Memory B cell (primary cell): ENCODE results near the gene SYT12.

Source experiments
- ATAC-seq: fragments of 150-1000 bp; cut with Tn5 transposase; 2 replicates; pipeline ENCODE4 v1.10.0; 2021; ENCODE audit warnings: low read depth, mild to moderate bottlenecking, moderate library complexity
- DNase-seq, 2 donors: peaks; one replicate each; pipeline ENCODE4 v3.0.0; 2022; ENCODE audit warnings: low spot score in 2 of 2
- H3K27ac Mint-ChIP-seq: one replicate; pipeline ENCODE4 v1.8.0; 2022; ENCODE audit warnings: mild to moderate bottlenecking, moderate library complexity, mixed read lengths
- H3K27me3 Mint-ChIP-seq: one replicate; pipeline ENCODE4 v1.8.0; 2022; ENCODE audit warnings: mixed read lengths
- H3K36me3 Mint-ChIP-seq: one replicate; pipeline ENCODE4 v1.8.0; 2022; ENCODE audit warnings: mild to moderate bottlenecking, mixed read lengths
- H3K4me1 Mint-ChIP-seq: one replicate; pipeline ENCODE4 v1.8.0; 2022; ENCODE audit warnings: mixed read lengths
- H3K4me3 Mint-ChIP-seq: one replicate; pipeline ENCODE4 v1.8.0; 2022; ENCODE audit warnings: mild to moderate bottlenecking, moderate library complexity, mixed read lengths
- H3K9me3 Mint-ChIP-seq: one replicate; pipeline ENCODE4 v1.8.0; 2022; ENCODE audit warnings: mixed read lengths

SYT12 gene

GRCh38 chr11:67029146-67029545 is 6.2 kb downstream of the SYT12 start:
- H3K9me3 Mint-ChIP-seq, result no peaks in the 10 kb centered on the region
- H3K4me1 Mint-ChIP-seq, result peaks cover 54% of the 10 kb centered on the region
- ATAC-seq, result no peak
- no peak overlapping the region for H3K4me3 Mint-ChIP-seq
- peaks cover 24% of the 10 kb centered on the region for H3K27me3 Mint-ChIP-seq
- peaks cover 2% of the 10 kb centered on the region for H3K36me3 Mint-ChIP-seq
- no peak overlapping the region for H3K27ac Mint-ChIP-seq
- no peak for DNase-seq

DNA sequence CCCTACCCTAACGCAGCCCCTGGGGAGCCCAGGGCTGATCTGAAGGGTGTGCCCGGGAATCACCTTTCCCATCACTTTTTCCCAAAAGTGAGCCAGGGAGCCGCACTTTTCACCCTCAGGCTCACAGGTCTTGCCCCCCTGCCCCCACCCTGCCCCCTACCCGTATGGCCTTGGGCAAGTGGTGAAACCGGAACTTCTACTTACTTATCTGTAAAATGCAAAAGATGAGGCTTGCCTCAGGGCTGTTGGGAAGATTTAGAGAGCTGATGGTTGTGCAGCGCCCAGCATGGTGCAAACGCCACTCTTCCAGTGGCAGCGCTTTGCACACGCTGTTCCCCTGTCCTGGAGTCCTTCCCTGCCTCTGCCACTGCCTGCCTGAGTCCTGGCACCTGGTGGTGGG is 8.0 kb downstream of the SYT12 start:
- Mint-ChIP-seq H3K27ac (no peak overlapping the region), H3K9me3 (no peaks in the 10 kb centered on the region), H3K27me3 (peaks cover 24% of the 10 kb centered on the region), H3K4me3 (no peak overlapping the region), H3K36me3 (peaks cover 2% of the 10 kb centered on the region), H3K4me1 (peaks cover 41% of the 10 kb centered on the region)
- peak; percentile 16 for ATAC-seq
- DNase-seq, result no peak

GRCh38 chr11:67031791-67032561 is 9.0 kb downstream of the SYT12 start:
- Mint-ChIP-seq H3K27me3 (peaks cover 28% of the 10 kb centered on the region), H3K4me1 (peaks cover 39% of the 10 kb centered on the region), H3K4me3 (no peak overlapping the region), H3K36me3 (peaks cover 2% of the 10 kb centered on the region), H3K9me3 (no peaks in the 10 kb centered on the region), H3K27ac (no peak overlapping the region)
- DNase-seq, result no peak
- no peak for ATAC-seq

DNA sequence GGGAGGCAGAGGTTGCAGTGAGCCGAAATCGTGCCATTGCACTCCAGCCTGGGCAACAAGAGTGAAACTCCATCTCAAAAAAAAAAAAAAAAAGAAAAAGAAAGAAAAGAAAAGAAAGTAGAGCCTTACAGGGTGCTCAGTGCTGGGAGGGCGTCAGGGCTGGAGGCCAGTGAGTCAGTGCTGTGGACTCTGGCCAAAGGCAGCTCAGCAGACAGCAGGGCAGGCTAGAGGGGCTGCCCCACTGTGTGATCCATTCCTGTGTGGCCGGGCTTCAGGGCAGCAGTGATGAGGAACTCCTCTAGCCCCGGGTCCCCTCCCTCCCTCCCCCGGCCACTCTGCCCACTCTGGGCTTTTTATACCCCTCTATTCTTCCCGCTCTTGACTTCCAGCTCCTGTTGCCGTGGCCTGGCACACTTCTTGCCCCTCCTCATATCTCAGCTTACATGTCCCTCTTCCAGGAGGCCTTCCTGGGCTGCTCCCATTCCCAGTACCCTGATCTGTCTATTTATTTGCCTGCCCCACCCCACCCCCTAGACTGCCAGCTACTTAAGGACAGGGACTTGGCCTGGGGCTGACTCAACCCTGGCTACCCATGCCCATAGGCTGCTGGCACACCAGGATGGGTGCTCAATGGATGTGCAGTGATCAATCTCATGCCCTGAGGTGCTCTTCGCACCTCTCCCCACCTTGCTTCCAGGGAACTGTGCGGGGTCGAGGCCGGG is 10.1 kb downstream of the SYT12 start:
- Mint-ChIP-seq H3K36me3 (peaks cover 2% of the 10 kb centered on the region), H3K4me3 (peak overlapping the region; percentile 32), H3K4me1 (peaks cover 29% of the 10 kb centered on the region), H3K9me3 (no peaks in the 10 kb centered on the region), H3K27ac (no peak overlapping the region), H3K27me3 (peaks cover 28% of the 10 kb centered on the region)
- no peak for ATAC-seq
- DNase-seq, result no peak

- DNase-seq (no peak), ATAC-seq (no peak)
- H3K36me3 Mint-ChIP-seq, result peaks cover 2% of the 10 kb centered on the region
- peaks cover 24% of the 10 kb centered on the region for H3K4me1 Mint-ChIP-seq
- H3K27ac Mint-ChIP-seq, result no peak overlapping the region
- no peaks in the 10 kb centered on the region for H3K9me3 Mint-ChIP-seq
- peaks cover 29% of the 10 kb centered on the region for H3K27me3 Mint-ChIP-seq
- H3K4me3 Mint-ChIP-seq, result no peak overlapping the region
These were observed 10.8 kb downstream of the SYT12 start for GRCh38 chr11:67033661-67034166.

DNA sequence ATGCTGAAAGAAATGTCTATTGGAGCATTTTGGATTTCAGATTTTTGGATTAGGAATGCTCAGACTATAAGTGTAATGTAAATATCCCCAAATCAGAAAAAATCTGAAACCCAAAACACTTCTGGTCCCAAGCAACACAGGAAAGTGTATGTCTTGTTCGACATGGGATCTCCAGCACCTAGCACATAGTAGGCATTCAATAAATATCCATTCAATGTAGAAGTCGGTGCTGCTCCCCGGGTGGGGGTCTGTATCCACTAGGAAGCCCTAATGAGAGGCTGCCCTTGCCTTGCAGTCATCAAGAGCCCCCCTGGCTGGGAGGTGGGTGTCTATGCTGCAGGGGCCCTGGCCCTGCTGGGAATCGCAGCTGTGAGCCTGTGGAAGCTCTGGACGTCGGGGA is 11.4 kb downstream of the SYT12 start:
- H3K4me1 Mint-ChIP-seq, result peaks cover 22% of the 10 kb centered on the region
- DNase-seq (no peak), ATAC-seq (no peak)
- H3K27me3 Mint-ChIP-seq, result peaks cover 25% of the 10 kb centered on the region
- H3K9me3 Mint-ChIP-seq, result no peaks in the 10 kb centered on the region
- no peak overlapping the region for H3K27ac Mint-ChIP-seq
- H3K4me3 Mint-ChIP-seq, result no peak overlapping the region
- H3K36me3 Mint-ChIP-seq, result peaks cover 2% of the 10 kb centered on the region

- ATAC-seq (no peak), DNase-seq (no peak)
- Mint-ChIP-seq H3K36me3 (no peaks in the 10 kb centered on the region), H3K4me1 (peaks cover 12% of the 10 kb centered on the region), H3K4me3 (no peak overlapping the region), H3K9me3 (no peaks in the 10 kb centered on the region), H3K27ac (no peak overlapping the region), H3K27me3 (peaks cover 45% of the 10 kb centered on the region)
These were observed 17.2 kb downstream of the SYT12 start for GRCh38 chr11:67040147-67040546.

DNA sequence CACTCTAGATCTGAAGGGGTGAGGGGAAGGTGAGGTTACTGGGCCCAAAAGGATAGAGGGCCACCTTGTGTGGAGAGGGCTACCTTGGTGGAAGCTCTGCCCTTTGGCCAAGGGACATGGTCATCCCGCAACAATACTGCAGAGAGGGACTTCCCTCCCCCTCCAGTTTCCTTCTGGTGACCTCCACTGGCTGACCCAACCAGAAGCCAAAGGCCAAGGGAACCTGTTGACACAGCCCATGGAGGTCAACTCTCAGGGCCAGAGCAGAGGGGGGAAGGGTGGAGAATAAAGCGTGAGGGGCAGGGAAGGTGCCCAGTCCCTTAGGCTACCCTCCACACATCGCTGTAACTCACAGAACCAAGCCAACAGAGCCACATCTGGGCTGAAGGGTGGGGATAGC is 18.7 kb downstream of the SYT12 start:
- H3K4me1 Mint-ChIP-seq, result peaks cover 20% of the 10 kb centered on the region
- no peak for DNase-seq
- peaks cover 45% of the 10 kb centered on the region for H3K27me3 Mint-ChIP-seq
- H3K36me3 Mint-ChIP-seq, result no peaks in the 10 kb centered on the region
- no peaks in the 10 kb centered on the region for H3K9me3 Mint-ChIP-seq
- no peak overlapping the region for H3K4me3 Mint-ChIP-seq
- no peak for ATAC-seq
- H3K27ac Mint-ChIP-seq, result no peak overlapping the region

DNA sequence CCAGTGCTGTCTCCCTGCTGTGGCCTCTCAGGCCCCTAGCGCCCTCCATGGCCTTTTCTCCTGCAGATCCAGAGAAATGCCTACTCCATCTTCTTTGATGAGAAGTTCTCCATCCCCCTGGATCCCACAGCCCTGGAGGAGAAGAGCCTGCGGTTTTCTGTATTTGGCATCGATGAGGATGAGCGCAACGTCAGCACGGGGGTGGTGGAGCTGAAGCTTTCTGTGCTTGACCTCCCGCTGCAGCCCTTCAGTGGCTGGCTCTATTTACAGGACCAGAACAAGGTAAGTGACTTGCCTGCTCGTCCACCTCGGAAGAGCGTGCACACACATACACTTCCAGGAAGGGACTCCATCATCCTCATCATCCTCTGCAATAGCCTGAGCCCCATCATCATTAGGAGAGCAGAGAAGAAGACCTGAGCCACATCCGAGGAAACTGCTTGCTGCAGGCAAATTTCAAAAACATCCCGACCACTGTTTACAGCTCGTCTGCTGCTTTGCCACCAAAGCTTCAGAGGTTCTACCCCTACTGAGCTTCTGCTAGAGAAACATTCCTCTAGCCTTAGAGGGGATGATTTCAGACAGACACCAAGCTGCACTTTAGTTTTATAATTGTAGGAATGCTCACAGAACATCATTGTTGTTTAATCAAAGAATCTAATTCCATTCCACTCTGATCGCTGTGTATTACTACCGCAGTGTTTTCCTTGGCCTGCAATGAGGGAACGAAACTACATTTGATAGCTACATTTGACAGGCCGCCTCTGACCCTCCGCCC is 20.8 kb downstream of the SYT12 start:
- Mint-ChIP-seq H3K4me1 (peaks cover 22% of the 10 kb centered on the region), H3K9me3 (no peaks in the 10 kb centered on the region), H3K36me3 (no peaks in the 10 kb centered on the region), H3K27ac (no peak overlapping the region), H3K4me3 (no peak overlapping the region), H3K27me3 (peaks cover 45% of the 10 kb centered on the region)
- DNase-seq (no peak), ATAC-seq (no peak)

DNA sequence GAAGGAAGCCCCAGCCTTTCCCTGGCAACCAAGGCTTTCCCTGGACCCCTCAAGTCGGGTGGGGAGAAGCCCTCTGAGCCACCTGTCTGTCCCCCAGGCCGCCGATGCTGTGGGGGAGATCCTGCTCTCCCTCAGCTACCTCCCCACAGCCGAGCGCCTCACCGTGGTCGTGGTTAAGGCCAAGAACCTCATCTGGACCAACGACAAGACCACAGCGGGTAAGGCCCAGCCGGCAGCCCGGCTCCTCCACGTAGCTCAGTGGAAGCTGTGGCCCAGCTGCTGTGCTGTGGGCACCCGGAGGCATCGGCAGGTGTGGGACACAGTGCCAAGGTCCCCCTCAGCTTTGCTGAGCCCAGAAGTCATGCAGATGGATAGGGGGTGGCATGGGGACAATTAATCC is 21.6 kb downstream of the SYT12 start:
- Mint-ChIP-seq H3K27ac (no peak overlapping the region), H3K9me3 (no peaks in the 10 kb centered on the region), H3K36me3 (no peaks in the 10 kb centered on the region), H3K4me3 (no peak overlapping the region), H3K4me1 (peaks cover 22% of the 10 kb centered on the region), H3K27me3 (peaks cover 47% of the 10 kb centered on the region)
- ATAC-seq, result no peak
- no peak for DNase-seq

- Mint-ChIP-seq H3K36me3 (no peaks in the 10 kb centered on the region), H3K27me3 (peaks cover 39% of the 10 kb centered on the region), H3K9me3 (no peaks in the 10 kb centered on the region), H3K4me1 (peaks cover 22% of the 10 kb centered on the region), H3K27ac (no peak overlapping the region), H3K4me3 (no peak overlapping the region)
- DNase-seq, result no peak
- ATAC-seq, result peak; percentile 78
These were observed 22.4 kb downstream of the SYT12 start for GRCh38 chr11:67045314-67045713.

GRCh38 chr11:67048515-67049130 is 25.7 kb downstream of the SYT12 start:
- no peak for ATAC-seq
- H3K36me3 Mint-ChIP-seq, result no peaks in the 10 kb centered on the region
- H3K27ac Mint-ChIP-seq, result no peak overlapping the region
- peaks cover 29% of the 10 kb centered on the region for H3K27me3 Mint-ChIP-seq
- no peak overlapping the region for H3K4me3 Mint-ChIP-seq
- no peak for DNase-seq
- no peaks in the 10 kb centered on the region for H3K9me3 Mint-ChIP-seq
- H3K4me1 Mint-ChIP-seq, result peaks cover 10% of the 10 kb centered on the region

GRCh38 chr11:67050139-67050538 is 27.2 kb downstream of the SYT12 start:
- Mint-ChIP-seq H3K9me3 (no peaks in the 10 kb centered on the region), H3K27ac (no peak overlapping the region), H3K27me3 (peaks cover 28% of the 10 kb centered on the region), H3K4me3 (no peak overlapping the region), H3K36me3 (no peaks in the 10 kb centered on the region), H3K4me1 (peaks cover 12% of the 10 kb centered on the region)
- no peak for ATAC-seq
- DNase-seq, result no peak
